Body of pancreas (tissue), 4 donors: ENCODE data around the gene PCOLCE2.

Experiments
- CTCF ChIP-seq, 7 experiments: fragments of 450-650 bp in 4 of 7; fragments of 200-600 bp in 3 of 7; sonication (generic) in 3 of 7; IDR thresholded peaks; one replicate each; pipeline ENCODE4 v1.5.1; 2016 to 2019; ENCODE audit warnings: antibody characterized with exemption in 7 of 7
- POLR2A ChIP-seq, 3 donors: fragments of 450-650 bp; IDR thresholded peaks; one replicate each; pipeline ENCODE4 v1.6.1; 2016; ENCODE audit warnings: antibody characterized with exemption in 3 of 3, mild to moderate bottlenecking in 2 of 3

- no peak for TF ChIP-seq CTCF (IDR thresholded peaks at IDR 0.05)
- no peak for TF ChIP-seq POLR2A (IDR thresholded peaks at IDR 0.05)
Measured at GRCh38 chr3:142886021-142886420, 2.9 kb downstream of the PCOLCE2 start.
